AG08395 (cell line): Measurements from ENCODE around the gene ZNF430.
A peak's percentile ranks its signal among the peaks of the same experiment; 100 is the strongest.
"Not testable (repeated sequence)": the region's sequence is repeated elsewhere in the genome, so short reads cannot be mapped to it uniquely, and the experiment has no call there.

Source experiments
- DNase-seq: peaks from one replicate; pipeline ENCODE4 v3.0.0; 2012; ENCODE audit warnings: mixed read lengths, low spot score

The ZNF430 gene

DNA sequence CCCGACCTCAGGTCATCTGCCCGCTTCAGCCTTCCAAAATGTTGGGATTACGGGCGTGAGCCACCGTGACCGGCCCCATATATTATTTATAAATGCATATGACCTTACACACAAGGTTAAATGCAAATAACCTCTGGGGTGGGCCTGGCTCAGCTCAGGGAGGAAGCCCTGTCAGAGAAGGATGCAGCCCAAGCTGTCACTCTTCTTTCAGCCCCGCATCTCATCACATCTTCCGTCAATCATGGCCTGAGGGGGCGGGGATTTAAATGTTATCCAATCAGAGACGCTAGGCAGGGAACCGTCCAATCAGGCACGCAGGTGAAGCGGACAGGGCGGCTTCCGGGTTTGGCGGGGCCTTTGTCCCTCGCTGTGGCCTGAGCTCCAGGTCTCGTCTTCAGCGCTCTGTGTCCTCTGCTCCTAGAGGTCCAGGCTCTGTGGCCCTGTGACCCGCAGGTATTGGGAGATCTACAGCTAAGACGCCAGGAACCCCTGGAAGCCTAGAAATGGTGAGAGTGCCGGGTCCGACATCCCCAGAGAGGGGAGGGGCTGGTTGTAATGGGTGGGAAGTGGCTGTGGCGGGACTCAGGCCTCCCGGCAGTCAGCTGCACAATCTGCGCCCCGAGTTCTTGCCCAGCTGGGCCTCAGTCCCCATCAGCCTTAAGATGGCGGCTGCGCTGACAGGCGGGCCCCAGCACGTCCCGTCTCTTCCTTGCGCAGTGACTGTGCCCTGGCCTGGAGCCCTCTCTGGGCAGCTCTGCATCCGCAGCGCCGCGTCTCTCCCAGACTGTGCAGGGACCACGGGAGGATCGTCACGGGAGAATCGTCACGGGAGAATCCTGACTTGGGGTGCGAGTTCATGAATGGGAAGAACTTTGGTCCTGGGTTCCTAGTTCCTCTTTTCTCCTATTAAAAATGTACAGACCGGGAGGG, at the start of gene ZNF430:
ZNF430 (plus strand) TSS at position 360 of the 930 bp plus-strand sequence; CDS start at position 504, 144 bp downstream.
- peak; percentile 93 for DNase-seq

DNA sequence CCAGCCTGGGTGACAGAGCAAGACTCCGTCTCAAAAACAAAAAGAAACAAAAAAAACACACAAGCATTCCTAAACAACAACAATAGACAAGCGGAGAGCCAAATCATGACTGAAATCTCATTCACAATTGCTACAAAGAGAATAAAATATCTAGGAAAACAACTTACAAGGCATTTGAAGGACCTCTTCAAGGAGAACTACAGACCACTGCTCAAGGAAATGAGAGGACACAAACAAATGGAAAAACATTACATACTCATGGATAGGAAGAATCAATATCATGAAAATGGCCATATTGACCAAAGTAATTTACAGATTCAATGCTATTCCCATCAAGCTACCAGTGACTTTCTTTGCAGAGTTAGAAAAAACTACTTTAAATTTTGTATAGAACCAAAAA, 27.7 kb upstream of the ZNF430 start:
- DNase-seq, result not testable (repeated sequence)

DNA sequence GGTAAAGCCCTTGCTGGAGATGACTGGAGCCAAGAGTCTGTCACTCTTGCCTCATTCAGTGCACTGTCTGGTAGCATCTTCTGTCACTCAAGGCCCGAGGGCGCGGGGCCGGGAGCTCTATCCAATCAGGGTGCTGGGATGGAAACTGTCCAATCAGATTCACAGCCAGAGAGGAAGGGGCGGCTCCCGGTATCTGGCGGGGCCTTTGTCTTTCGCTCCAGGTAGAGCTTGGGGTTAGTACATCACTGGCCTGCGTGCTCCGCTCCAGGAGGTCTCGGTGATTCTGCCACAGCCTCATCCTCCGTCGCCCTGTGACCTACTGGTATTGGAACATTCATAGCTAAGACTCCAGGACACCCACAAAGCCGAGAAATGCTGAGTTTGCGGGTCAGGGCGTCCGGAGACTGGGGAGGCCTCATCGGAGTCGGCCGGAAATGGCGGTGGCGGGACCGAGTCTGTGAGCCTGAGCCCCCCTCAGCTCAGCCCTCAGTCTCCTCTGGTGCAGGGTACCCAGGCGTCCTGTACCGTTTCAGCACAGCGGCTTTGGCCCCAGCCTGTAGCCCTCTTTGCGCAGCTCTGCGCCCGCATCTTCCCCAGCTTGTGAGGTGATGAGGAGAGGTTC, 20.6 kb upstream of the ZNF430 start:
- peak; percentile 98 for DNase-seq

DNA sequence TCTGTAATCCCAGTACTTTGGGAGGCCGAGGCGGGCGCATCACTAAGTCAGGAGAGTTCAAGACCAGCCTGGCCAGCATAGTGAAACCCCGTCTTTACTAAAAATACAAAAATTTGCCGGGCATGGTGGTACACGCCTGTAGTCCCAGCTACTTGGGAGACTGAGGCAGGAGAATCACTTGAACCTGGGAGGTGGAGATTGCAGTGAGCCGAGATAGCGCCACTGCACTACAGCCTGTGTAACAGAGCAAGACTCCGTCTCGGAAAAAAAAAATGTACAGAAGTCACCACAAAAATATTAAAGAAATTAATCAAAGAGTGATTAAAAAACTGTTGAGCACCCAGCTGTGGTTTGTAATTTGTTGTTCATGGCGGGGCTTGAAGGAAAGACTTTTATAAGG, 781 bp downstream of the ZNF430 start:
- not testable (repeated sequence) for DNase-seq

DNA sequence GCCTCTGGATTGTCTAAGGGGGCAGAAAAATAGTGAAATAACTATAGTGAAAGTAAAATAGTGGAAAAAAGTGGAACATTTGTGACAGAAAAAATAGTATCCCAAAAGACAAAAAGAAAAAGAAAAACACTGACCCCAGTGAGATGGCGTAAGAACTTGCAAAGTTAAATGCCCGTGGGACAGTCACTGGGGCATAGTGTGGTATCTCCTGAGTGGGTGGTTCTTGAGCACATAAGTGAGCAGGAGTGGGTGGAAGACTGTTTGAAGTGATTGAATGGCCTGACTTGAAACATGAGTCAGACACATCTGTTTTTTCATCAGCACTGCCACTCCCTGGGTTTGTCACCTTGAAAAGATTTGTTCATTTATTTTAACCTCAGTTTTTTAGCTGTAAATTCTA, 2.5 kb downstream of the ZNF430 start:
- DNase-seq, result peak; percentile 2

DNA sequence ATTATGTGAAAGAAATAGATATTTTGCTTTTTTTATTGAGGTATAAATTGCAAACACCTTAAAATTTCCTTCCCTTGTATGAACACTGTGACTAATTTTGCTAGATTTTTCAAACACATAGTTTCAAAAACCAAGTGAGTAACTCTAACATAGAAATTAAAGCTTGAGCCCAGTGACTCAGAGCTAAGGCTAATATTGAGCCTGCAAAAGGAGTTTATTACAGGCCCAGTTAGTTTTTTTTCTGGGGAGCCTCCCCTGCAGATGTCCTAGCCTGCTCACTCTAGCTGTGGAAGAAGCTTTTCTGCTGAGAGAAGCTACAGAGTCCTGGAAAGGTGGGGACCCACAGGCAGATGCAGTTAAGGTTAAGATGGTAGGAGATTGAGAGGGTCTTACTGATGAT, 3.4 kb downstream of the ZNF430 start:
- DNase-seq, result peak; percentile 35

DNA sequence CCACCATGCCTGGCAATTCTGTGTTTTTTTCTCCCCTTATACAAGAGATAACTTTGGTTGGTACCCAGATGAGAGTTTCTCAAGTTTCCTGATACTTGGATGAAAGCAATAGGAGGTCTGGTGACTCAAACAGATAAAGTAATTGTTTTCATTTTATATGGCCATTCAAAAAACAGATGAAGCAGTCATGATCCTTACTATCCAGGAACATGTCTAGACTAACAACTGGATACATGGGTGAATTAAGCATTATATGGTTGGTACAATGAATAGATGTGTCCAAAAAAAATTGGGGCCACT, 8.5 kb downstream of the ZNF430 start:
- DNase-seq, result no peak

DNA sequence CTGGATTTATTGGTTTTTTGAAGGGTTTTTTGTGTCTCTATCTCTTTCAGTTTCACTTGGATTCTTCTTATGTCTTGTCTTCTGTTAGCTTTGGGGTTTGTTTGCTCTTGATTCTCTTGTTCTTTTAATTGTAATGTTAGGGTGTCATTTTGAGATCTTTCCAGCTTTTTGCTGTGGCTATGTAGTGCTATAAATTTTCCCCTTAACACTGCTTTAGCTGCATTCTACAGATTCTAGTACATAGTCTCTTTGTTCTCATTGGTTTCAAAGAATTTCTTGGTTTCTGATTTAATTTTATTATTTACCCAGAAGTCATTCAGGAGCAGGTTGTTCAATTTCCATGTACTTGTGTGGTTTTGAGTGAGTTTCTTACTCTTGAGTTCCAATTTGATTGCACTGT, 24.6 kb downstream of the ZNF430 start:
- DNase-seq, result no peak

DNA sequence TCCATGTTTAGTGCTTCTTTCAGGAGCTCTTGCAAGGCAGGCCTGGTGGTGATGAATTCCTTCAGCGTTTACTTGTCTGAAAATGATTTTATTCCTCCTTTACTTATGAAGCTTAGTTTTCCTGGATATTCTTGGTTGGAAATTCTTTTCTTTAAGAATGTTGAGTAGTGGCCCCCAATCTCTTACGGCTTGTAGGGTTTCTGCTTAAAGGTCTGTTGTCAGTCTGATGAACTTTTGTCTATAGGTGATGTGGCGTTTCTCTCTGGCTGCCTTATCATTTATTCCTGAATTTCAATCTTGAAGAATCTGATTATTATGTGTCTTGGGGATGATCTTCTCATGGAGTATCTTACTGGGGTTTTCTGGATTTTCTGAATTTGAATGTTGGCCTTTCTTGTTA, 26.0 kb downstream of the ZNF430 start:
- DNase-seq, result no peak

DNA sequence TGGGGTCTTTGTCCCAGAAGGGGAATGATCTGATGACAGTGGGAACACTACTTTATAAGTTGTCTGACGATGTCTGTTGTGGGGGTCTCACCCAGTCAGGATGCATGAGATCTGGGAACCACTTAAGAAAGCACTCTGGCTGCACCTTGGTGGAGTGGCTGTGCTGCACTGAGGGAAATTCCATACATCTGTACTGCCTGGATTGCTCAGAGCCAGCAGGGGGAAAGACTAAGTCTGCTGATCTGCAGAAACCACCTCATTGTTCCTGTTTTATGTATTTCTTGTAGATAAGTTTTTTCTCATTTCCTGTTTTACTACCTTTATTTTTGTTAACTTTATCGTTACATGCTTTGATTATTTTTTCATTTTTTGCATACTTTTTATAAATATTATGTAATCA, 27.3 kb downstream of the ZNF430 start:
- DNase-seq, result no peak

DNA sequence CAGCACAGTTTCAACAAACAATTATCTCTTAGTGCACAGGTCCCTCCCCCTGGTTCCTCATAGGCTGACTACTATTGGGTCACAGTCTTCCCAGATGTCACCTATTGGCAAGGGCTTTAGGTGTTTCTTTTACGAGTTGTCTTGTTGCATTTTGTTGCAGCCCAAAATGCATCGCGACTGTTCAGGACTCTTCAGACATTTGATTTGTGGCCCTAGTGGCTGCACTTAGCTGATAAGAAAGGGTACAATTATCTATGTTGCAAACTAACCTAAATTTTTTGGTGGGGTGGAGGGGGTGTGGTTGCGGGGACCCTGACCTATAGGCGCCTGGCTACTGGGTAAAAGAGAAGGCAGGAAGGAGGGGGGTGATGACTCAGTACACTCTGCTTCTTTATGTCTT, 32.4 kb downstream of the ZNF430 start:
- no peak for DNase-seq

DNA sequence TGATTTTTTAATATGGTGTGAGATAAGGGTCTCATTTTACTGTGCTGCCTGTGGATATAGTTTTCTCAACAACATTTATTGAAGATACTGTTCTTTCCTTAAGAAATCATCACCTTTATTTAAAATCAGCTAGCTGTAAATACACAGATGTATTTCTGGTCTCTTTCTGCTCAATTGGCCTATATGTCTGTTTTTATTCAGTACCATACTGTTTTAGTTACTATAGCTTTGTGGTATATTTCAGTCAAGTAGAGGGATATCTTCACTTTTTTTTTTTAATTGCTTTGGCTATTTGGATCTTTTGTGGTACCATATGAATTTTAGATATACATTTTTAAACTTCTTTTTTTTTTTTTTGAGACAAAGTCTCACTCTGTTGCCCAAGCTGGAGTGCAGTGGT, 44.9 kb downstream of the ZNF430 start:
- DNase-seq, result no peak

DNA sequence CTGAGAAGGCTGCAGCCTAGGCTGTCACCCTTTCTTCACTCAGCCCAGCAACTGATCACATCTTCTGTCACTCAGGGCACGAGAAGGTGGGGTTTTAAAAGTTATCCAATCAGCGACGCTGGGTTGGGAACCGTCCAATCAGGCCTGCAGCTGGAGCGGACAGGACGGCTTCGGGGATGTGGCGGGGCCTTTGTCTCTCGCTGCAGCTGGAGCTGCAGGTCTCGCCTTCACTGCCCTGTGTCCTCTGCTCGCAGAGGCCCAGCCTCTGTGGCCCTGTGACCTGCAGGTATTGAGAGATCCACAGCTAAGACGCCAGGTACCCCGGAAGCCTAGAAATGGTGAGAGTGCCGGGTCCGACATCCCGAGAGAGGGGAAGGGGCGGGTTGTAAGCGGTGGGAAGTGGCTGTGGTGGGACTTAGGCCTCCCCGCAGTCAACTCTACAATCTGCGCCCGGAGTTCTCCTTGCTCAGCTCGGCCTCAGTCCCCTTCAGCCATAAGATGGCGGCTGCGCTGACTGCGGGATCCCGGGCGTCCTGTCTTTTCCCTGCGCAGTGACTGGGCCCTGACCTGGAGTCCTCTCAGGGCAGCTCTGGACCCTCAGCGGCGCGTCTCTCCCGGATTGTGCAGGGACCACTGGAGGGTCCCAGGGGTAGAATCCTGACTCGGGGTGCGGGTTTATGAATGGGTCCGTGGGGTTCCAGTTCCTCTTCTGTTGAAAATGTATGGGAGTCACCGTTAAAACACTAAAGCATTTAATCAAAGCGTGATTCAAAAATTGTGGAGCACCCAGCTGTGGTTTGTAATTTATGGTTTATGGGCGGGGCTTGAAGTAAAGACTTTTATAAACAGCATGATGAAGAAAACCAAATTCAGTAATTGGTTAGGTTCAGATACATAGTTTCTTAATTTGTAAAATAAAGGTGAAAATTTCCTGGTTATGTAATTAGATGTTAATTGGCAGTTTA, 61.8 kb downstream of the ZNF430 start, which contains the start of gene ZNF714:
ZNF714 (plus strand) TSS at position 193 of the 965 bp plus-strand sequence. CDS start 16,066 bp downstream, outside the sequence.
- peak; percentile 90 for DNase-seq

DNA sequence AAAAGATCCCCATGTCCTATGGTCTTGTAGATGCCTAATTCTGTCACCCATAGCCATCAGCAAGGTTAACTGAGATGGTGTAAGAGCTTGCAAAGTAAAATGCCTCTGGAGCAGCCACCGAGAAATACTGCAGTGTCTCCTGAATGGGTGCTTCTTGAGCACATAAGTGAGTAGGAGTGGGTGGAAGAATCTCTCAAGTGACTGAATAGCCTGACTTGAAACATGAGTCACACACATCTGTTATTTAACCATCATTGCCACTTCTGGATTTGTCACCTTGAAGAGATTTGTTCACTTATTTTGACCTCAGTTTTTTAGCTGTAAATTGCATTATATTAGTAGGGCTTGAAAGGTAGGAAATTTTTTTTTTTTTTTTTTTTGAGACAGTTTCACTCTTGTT, 63.9 kb downstream of the ZNF430 start:
- DNase-seq, result peak; percentile 19

DNA sequence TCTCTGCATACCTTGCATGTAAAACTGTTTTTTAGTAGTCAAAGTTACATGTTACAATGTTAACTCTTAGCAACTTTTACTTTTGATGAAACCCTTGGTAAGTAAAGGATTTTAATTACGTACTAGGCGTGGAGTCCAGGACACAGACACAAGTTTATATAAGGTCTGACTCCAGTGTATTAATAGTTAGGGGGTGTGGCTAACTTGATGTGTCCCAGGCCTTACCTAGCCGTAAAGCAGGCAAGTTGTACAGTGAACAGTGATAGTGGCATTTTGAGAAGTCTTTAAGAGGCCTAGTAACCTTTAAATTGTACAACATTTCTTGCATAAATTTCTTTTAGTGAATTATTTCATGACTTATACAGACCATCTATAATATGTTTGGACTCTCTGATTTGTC, 67.4 kb downstream of the ZNF430 start:
- no peak for DNase-seq

DNA sequence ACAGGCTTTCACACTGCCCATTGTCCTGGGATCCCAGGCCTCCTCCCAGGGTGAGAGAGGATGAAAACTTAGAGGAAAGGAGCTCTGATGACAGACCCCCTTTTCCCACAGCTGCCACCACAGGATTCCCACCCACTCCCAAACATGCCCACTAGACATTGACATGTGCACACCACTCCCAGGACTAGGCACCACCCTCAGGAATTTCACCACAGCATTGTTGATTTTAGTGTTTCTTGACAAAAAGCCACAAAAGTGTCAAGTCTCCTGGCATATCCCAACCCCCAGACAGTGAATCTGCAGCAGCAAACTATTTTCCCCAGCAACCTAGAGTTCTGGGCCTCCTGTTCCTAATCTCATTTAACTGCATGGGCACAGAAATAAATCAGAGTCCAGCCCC, 71.7 kb downstream of the ZNF430 start:
- DNase-seq, result peak; percentile 17

DNA sequence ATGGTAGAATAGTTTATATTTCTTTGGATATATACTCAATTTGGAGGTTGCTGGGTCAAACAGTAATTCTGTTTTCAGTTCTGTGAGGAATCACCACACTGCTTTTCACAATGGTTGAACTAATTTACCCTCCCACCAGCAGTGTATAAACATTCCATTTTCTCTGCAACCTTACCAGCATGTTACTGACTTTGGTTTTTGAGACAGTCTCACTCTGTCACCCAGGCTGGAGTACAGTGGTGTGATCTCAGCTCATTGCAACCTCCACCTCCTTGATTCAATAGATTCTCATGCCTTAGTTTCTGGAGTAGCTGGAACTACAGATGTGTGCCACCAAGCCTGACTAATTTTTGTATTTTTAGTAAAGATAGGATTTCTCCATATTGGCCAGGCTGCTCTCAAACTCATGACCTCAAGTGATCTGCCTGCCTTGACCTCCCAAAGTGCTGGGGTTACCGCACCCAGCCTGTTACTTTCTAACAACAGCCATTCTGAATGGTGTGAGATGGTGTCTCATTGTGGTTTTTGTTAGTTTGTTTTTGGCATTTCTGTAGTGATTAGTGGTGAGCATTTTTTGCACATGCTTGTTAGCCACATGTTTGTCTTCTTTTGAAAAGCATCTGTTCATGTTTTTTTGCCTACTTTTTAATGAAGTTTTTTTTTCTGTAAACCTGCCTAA, 74.0 kb downstream of the ZNF430 start:
- no peak for DNase-seq

DNA sequence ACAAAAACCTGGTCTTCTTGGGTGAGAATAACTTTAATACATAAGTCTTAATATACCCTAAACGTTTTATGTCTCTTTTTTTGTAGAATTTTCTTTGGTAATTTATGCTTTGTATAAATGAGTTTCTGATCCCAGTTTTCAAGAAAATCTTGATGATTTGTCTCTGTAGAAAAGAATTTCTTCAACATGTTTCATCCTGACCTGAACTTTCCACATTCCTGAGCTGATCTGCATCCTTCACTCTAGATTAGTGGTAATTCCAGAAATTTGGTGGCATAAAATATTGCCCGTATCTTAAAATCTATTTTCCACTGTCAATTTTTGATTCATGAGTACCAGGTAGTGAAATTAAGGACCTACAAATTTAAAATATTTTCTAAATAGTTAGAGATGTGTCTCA, 77.8 kb downstream of the ZNF430 start:
- no peak for DNase-seq

DNA sequence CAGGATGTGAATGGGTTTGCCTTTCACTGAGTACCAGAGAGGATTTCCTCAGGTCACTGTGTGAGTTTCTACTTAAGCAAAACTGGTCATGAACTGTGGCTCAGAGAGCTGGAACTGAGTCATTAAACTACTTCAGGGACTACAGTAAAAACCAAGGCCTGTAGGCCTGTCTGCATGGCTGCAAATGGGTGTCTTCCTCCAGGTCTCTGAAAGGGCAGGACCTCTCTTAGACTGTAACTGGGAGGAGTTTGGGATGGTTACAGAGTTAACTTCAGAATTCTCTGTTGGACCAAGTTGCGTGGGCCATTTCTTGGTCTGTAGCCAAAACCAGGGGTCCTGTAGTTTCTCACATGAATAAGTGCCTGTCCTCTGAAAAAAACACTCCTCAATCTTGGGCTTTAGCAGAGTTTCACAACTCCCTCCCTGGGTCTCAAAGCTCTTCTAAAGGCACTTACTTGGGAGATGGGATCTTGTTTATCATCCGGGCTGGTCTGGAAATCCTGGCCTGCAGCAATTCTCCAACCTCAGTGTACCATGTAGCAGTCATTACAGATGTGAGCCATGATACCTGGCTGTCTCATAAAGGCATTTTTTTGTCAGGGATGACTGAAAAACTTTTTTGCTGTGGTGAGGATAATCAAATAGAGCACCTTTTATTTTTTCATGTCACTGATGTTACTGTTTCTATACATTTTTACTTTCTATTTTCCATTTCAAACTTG, 81.2 kb downstream of the ZNF430 start:
- no peak for DNase-seq

DNA sequence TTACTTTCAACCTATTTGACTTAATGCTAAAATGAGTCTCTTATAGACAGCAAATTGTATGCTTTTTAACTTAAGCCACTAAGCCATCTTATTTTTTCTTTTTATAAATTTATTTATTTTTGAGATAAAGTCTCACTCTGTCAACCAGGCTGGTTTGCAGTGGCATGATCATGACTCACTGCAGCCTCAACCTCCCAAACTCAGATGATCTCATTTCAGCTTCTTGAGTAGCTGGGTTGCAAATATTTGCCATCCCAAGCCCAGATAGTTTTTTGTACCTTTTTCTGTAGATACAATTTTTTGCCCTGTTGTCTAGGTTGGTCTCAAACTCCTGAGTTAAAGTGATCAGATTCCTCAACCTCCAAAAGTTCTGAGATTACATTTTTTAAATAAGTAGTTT, 88.7 kb downstream of the ZNF430 start:
- DNase-seq, result no peak
